Stimulated activated CD4-positive, alpha-beta T cell treated with anti-CD3 and anti-CD28 coated beads, Interleukin-1b, Interleukin-23, amount 100 ng/mL, for 48 hours (primary cell): Measurements from ENCODE around the gene PRKAR1B.
"Not testable (repeated sequence)": the region's sequence is repeated elsewhere in the genome, so short reads cannot be mapped to it uniquely, and the experiment has no call there.

ENCODE experiments used
- DNase-seq: peaks from one replicate; pipeline ENCODE4 v3.0.0-alpha.2; 2020

Gene PRKAR1B

DNA sequence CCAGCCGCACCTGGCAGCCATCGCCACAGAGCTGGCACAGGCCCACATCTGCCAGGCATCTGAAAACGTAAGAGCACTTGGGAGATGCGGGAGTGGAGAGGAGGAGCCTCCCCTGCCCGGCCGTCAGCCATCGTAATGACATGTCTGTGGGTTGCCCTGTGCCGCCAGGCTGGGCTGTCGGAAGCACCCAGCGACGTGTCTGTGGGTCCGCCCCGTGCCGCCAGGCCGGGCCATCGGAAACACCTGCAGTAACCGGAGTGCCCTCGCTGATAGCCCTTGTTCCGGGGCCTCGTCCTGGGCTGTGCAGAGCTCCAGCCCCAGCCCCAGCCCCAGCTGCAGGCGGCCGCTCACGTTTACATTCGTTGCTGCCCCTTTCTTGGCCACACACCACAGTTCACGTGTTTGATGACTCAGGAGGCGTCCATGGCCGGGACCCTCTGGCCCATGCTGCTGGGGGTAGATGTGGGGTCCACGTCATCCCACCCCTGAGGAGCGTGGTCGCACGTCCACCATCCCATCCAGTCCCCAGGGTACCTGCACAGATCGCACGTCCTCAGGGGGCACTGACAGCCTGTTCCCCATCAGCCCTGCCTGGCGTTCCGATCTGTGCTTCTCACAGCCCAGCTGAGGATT is 30.0 kb upstream of the PRKAR1B start:
- DNase-seq = no peak

DNA sequence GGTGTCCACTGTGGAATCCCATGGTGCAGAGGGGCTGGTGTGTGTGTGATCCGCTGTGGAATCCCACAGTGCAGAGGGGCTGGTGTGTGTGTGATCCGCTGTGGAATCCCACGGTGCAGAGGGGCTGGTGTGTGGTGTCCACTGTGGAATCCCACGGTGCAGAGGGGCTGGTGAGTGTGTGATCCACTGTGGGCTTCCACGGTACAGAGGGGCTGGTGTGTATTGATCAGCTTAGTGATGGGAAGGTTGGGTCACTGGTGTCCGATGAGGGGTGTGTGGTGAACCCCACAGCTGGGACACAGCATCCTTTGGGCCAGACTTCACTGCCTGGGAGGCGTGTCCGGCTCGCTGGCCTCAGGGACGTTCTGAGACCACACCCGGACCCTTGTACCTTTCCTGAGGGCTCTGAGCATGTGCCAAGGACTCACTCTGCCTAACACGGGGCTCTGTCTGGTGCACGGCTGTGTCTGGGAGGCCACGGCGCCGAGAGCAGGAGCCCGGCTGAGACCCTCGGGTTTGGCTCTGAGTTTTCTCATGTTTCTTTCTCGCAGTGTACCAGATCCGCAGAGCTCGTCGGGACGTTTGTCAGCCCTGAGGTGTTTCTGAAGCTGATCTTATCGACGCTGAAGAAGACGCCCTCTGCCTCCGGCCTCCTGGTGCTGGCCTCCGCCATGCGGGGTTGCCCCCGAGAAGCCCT is 29.3 kb upstream of the PRKAR1B start:
- no peak for DNase-seq

DNA sequence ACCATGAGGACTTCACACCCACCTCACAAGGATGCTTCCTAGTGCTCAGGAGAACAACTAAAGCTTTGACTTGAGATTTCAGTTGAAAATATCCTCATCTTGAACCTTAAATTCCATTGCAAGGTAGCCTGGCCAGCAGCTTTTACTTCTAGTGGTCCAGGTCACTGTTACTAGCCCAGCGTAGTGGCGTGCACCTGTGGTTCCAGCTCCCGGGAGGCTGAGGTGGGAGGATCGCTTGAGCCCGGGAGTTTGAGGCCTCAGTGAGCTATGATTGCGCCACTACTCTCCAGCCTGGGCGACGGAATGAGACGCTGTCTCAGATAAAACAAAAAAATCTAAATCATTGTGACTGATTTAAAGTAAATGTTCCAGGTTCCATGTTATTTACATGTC is 28.3 kb upstream of the PRKAR1B start:
- no peak for DNase-seq

DNA sequence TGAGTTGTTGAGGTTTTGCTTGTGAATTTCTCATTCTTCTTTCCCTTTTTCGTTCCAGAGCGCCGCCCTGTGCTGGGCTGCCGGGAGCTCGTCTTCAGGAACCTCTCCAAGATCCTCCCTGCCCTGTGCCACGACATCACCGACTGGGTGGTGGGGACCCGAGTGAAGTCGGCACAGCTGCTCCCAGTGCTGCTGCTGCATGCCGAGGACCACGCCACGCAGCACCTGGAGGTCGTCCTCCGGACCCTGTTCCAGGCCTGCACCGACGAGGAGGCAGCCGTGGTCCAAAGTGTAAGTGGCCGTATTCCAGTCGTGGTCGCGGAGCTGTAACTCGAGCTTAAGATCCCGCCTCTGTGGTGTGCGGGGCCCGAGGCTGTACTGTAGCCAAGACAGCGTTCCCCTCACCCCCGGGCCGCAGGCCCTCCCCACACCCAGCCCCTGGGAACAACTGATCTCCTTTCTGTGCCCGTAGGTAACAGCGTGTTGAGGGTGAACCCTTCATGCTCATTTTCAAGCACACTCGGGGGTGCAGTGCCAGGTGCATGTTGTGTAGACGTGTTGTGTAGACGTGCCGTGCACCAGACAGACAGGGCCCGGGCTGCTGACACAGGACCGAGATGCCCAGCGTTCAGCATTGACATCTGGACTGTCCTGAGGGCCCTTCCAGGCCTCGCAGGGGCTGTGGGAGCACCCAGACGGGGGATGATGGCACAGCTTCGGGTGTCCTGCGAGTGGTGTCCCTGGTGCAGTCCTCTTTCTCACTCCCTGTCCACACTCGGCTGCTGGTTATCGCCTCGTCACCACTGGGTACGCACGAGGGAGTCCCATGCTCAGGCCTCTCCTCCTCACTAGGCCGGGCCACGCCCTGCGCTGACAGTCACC is 27.7 kb upstream of the PRKAR1B start:
- DNase-seq = no peak

DNA sequence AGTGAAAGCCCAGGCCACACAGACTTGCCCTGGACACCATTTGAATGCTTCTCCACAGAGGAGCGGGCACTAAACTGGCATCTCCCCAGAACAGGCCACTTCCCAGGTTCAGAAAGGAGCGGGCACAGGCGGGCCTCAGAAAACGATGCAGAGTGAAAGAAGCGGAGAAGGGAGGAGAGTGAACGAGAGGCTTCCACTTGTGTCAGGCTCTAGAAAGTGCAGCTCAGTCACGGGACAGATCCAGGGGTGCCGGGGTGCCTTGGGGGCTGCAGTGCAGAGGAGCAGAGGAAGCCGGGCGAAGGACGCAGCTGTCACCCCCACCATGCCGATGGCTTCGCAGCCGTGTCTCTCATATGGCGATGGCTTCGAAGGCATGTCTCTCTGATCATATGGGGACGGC is 26.1 kb upstream of the PRKAR1B start:
- DNase-seq = no peak

DNA sequence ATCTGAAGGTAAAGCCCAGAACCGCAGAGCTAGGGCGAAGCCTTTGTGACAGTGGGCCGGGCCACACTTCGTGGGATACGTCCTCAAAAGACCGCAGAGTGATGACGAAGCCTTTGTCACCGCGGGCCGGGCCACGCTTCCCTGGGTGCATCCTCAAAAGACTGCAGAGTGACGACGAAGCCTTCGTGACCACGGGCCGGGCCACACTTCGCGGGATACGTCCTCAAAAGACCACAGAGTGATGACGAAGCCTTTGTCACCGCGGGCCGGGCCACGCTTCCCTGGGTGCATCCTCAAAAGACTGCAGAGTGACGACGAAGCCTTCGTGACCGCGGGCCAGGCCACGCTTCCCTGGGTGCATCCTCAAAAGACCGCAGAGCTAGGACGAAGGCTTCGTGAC is 25.2 kb upstream of the PRKAR1B start:
- DNase-seq = not testable (repeated sequence)

DNA sequence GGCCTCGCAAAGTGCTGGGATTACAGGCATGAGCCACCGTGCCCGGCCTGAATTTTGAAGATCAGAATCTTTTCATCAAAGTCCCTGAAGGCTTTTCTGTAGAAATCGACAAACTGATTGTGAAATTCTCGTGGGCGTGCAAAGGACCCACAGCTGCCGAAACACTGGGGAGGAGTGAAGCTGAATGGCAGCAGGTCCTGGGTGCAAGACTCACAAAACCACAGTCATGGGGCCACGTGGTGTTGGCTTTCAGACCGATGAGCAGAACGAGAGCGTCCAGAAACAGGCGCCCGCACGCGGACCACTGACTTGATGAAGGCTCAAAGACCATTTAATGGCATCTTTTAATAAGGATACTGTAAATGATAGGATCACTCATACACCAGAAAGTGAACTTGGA is 24.7 kb upstream of the PRKAR1B start:
- no peak for DNase-seq

DNA sequence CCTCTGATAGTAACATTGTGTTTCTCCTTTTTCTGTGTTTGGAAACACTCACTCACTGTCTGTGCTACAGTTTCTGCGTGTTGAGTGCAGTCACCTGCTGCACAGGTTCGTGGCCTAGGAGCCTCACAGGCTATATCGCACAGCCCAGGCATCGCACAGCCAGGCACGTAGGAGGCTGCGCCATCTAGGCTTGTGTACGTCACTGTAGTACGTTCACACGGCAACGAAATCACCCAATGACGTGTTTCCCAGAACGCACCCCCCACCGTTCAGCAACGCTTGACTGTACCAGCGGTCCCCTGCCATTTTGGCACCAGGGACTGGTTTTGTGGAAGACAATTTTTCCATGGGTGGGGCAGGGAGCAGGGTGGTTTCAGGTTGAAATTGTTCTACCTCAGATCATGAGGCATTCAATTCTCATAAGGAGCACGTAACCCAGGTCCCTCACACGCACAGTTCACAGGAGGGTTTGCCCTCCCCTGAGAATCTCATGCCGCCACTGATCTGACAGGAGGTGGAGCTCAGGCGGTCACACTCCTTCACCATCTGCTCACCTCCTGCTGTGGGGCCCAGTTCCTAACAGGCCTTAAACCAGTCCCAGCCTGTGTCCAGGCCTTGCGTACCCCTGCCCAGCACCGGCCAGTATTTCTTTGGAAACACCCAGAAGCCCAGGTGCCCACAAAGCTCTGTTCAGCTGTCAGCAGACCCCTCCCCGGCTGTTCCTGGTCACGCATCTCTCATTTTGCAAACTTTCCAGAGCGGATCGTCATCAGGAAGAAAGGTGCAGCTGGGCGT is 23.2 kb upstream of the PRKAR1B start:
- DNase-seq = no peak

DNA sequence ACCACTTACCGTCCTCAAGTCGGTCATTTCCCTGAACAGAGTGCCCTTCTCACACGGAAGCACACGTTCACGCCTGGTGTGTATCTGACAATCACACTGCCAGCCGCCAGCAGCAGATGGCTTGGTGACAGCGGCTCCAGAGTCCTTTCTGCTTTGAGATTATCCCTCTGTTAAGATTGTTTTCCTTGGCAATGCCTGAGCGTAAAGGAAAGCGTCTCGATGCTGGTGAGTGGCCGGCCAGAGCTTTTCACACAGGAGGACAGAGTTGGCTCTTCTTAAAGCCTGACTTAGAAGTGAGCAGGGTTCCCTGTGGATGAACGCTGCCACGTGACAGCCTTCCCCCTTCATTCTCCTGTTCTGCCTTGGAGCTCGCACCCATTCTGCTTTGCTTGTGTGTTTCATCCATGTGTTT is 22.1 kb upstream of the PRKAR1B start:
- no peak for DNase-seq

DNA sequence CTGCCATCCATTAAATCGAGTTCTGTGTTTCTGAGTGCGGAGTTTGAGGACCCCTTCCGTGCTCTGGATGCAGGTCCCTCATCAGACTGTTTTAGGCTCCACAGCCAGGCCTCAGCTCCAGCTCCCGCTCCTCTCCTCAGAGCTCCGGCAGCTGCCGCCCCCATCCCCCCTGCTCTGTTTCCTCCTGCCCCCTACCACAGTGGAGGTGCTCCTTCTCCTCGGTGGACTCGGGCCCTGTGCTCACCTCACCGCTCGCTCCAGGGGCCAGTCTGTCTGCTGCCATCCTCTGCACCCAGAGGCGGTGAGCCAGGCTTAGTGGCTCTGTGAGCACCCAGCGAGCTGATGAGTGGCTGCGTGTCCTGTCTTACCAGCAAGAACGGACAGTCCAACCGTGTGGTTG is 21.4 kb upstream of the PRKAR1B start:
- DNase-seq = no peak

DNA sequence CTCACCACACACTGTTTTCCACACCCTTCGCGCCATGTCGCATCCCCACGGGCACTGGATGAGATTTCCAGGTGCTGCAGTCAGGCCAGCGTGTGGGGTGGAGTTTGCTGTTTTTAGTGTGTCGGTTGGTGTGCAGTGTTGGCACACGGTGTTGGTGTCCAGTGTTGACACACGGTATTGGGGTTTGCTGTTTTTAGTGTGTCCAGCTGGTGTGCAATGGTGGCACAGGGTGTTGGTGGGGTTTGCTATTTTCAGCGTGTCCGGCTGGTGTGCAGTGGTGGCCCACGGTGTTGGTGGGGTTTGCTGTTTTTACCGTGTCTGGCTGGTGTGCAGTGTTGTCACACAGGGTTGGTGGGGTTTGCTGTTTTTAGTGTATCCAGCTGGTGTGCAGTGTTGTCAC is 20.1 kb upstream of the PRKAR1B start:
- no peak for DNase-seq

DNA sequence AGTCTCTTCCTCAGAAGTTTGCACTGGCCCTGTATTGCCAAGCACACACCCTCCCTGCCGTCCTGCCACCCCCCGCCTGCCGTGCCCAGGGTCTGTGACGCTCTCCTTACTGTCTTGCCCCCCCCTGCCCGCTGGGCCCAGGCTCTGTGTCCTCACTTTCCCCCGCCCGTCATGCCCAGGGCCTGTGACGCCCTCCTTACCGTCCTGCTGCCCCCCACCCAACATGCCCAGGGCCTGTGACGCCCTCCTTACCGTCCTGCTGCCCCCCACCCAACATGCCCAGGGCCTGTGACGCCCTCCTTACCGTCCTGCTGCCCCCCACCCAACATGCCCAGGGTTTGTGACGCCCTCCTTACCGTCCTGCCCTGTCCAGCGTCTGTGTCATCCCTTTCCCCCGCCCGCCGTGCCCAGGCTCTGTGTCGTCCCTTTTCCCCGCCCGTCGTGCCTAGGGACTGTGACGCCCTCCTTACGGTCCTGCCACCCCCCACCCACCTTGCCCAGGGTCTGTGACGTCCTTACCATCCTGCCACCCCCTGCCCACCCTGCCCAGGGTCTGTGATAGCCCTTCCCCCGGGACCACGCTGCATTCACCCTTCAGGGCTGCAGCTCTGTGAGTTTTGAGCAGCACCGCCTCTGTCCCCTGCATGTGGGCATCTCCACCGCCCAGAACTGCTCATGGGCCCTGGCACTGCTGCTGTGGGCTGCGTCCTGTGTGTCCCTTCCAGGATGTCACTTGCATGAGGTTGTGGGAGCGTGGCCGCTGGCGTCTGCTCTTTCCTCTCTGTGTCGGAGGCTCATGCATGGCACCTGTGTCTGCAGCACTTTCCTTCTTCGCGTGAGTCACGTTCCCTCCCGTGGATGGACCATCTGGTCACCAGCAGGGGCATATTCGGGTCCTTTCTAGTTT is 19.3 kb upstream of the PRKAR1B start:
- no peak for DNase-seq

DNA sequence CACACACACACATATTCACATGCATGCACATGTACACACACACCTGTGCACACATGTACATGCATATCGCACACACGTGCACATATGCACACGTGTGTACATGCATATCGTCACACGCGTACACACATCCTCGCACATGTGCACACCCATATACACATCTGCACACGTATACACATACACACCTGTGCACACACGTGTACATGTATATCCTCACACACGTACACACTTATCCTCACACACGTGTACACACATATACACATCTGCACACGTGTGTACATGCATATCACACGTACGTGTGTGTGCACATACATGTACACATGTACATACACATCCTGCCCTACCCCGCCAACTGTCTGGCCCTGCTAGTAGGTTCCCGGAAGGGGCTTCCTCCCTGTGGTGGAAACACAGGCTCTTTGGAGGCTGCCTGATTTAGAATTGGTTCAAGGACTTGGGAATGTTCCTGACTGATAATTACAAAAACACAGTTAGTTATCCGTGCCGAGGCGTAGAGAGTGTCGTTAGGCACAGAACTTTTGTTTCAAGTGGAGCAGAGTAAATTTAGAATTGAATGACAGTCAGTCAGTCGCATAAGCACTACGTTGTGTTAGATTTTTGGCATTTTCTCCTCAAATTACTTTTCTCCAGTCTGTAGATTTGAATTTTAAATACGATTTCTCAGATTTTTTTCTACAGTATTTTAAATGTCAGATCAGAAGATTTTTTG is 18.5 kb upstream of the PRKAR1B start:
- DNase-seq = no peak

DNA sequence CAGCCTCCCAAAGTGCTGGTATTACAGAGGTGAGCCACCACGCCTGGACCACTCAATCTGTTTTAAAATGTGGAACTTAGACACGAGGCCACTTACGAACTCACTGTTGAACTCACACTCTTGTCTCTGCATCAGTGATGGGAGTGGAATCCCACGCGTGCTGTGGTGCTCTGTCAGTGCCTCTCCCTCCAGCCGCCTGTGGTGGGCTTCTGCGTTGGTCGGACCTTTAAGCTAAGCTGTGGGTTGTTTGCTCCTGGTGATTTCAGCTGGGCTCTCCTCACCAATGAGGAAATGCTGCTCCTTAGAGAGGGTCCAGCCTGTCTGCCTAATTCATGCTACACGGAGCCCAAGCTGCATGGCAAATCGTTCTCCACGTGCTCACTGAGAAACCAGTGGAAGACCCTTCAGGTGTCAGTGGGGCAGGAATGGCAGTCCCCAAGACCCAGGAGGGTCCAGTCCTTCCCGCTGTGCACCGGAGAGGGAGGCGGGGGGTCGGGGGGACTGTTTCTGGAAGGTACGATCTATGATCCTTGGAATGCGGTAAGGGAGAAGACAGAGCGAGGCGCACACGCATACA is 17.9 kb upstream of the PRKAR1B start:
- DNase-seq = no peak

DNA sequence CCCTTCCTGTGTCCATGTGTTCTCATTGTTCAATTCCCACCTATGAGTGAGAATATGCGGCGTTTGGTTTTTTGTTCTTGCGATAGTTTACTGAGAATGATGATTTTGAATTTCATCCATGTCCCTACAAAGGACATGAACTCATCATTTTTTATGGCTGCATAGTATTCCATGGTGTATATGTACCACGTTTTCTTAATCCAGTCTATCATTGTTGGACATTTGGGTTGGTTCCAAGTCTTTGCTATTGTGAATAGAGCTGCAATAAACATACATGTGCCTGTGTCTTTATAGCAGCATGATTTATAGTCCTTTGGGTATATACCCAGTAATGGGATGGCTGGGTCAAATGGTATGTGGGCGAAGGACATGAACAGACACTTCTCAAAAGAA is 17.0 kb upstream of the PRKAR1B start:
- not testable (repeated sequence) for DNase-seq

DNA sequence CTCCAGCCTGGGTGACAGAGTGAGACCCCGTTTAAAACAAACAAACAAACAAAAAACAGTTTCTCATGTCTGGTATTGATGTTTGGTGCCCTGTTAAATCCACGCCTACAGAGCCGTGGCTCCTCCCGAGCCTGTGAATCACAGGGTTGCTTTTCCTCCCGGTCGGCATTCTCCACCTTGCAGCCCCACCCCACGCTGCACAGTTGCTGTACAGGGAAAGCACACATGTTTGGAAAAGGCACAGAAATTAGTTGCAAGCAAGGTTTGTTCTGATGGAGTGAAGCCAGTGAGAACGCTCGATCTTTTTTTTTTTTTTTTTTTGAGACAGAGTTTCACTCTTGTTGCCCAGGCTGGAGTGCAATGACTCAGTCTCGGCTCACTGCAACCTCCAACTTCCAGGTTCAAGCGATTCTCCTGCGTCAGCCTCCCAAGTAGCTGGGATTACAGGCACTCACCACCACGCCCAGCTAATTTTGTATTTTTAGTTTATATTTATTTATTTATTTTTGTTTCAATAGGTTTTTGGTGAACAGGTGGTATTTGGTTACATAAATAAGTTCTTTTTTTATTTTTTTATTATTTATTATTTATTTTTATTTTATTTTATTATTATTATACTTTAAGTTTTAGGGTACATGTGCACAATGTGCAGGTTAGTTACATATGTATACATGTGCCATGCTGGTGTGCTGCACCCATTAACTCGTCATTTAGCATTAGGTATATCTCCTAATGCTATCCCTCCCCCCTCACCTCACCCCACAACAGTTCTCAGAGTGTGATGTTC is 16.5 kb upstream of the PRKAR1B start:
- DNase-seq = not testable (repeated sequence)

DNA sequence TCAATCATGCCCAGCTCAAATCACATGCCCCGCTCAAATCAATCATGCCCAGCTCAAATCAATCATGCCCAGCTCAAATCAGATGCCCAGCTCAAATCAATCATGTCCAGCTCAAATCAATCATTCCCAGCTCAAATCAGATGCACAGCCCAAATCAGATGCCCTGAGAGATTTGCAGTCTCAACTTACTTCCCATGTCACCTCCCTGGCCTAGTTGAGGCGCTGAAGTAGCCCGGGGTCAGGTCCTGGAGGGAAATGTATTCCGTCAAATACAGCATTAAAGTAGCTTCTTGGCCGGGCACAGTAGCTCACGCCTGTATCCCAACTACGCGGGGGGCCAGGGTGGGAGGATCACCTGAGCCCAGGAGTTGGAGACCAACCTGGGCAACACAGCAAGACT is 15.7 kb upstream of the PRKAR1B start:
- DNase-seq = no peak

DNA sequence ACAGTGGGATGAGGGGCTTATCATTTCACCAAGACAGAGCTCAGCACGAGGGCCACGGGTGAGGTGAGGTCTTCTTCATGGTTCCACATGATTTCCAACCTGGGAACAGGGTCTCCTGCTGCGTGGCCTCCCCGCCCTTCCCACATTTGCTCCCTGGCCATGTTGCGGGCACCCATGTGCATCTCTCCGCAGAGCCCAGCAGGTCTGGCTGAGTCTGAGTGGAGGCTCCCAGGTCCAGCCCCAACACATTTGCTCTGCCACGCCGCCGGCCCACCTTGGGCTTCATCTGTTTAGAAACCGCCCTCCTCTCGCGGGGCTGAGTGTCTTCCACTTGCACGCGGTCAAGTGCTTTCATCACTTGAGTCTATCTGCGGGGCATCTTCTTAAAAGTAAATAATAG is 14.8 kb upstream of the PRKAR1B start:
- DNase-seq = no peak

DNA sequence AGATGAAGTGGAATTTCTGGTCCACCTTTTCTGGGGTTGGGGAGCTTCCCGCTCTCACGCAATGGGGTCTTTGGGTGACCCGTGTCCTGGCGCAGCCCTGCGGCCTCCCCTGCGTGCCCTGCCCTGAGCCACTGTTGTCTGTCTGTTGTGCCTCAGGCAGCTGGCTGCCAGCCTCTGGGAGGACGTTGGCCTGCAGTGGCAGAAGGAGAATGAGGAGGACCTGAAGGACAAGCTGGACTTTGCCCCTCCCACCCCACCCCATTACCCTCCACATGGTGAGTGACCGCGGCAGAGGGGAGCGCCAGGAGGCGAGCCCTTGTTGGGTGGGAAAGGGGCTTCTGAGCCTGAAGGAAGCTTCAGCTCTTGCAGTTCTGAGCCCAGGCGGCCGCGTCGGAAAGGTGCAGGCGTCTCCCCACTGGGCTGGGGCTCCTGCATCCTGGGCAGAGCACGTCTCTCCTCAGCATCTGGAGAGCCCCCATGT is 14.2 kb upstream of the PRKAR1B start:
- no peak for DNase-seq
